SHP77 (cell line): Measurements from ENCODE around the gene PFN1.
A peak's percentile ranks its signal among the peaks of the same experiment; 100 is the strongest.

ENCODE experiments used
- DNase-seq, 2 experiments: peaks; one replicate each; lab custom pipeline; 2025; lab: John Stamatoyannopoulos, UW

PFN1 gene

GRCh38 chr17:4948166-4948930 is at the start of gene PFN1:
PFN1 (minus strand) TSS chr17:4948530; CDS start chr17:4948394, 136 bp downstream.
- peak; percentile 83 to 86 for DNase-seq

DNA sequence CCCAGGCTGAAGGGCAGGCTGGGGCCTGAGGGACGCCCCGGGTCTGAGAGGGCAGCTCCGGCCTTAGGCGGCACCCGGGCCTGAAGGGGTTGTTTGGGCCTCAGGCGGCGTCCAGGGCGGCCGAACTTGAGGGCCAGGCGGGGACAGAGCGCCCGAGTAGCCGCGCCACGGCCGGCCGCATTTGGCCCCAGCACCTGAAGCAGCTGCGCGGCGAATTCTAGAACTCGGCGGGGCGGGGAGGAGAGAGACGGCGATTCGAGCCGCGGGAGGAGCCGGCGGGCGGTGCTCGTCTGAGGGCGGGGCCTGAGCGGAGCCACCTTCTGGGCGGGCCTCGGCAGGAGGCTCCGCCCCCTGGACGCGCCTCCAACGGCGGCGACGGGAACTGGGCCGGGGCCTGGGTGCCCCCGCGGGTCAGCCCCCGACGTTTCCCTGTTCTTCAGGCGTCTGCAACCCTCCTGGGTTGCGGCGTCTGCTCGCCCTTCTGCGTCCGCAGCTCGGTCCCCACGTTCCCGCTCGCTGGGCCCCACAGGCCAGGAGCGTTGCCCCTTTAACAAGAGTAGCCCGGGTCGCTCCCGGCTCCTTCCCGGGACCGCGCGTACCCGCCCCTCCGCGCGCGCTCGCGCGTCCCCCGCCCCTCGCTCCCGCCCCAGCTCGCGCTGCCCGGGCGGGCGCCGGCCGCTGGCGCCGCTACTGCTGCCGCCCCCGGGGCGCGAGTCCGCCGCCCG is 49.1 kb upstream of the PFN1 start, which contains the start of the genes INCA1 and KIF1C:
Gene INCA1, minus strand, starts transcription at position 221 of the 725 bp plus-strand sequence. CDS start 3,085 bp downstream, outside the sequence.
Gene KIF1C, plus strand, starts transcription at position 649 of the 725 bp plus-strand sequence. CDS start 2,297 bp downstream, outside the sequence.
- DNase-seq: peak; percentile 87 to 92

GRCh38 chr17:4994081-4994595 is 45.8 kb upstream of the PFN1 start:
- DNase-seq: no peak

- DNase-seq: no peak
Observed at GRCh38 chr17:4987767-4988567, 39.6 kb upstream of the PFN1 start.

DNA sequence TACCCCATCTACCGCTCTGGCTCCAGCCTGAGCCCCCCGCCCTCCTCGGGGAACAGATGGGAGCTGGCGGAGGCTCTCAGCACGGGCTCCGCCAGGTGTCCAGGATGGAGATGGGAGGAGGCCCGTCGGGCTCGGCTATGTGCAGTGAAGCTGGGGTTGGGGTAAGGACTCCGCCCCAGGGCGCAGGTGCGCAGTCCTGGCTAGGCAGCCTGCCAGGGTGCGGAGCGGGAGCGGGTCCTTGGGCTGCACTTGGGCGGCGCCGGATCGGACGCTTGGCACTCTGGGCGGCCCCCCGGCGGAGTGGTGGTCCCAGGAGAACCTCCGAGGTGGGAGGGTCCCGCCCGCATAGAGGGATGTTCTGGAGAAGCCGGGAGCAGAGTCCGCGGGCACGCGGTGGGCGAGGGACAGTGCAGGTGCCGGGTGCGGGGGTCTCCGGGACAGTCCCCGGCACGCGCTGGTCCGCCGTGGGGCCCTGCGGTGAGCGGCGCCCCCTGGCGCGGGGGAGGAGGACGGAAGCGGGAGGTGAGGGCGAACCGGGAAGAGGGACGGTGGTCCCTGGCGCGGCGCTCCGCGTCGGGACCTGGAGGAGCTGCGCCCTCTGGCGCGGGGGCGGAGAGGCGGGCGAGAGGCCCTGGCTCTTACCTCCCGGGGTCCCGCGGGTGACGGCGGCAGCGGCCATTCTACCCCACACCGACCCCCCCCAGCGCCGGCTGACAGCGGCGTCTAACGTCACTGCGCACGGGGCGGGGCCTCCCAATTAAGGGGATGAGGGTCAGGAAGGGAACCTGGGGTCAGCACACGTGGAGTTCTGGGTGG is 38.8 kb upstream of the PFN1 start, which contains the start of gene CAMTA2:
Gene CAMTA2, minus strand, starts transcription at position 725 of the 816 bp plus-strand sequence. CDS start 1,453 bp downstream, outside the sequence.
- peak; percentile 79 to 85 for DNase-seq

- peak in 1 of 2 experiments; percentile 12 for DNase-seq
Observed at GRCh38 chr17:4986403-4986802, 38.1 kb upstream of the PFN1 start.

GRCh38 chr17:4982305-4982704 is 34.0 kb upstream of the PFN1 start:
- no peak for DNase-seq

GRCh38 chr17:4980644-4981216 is 32.4 kb upstream of the PFN1 start:
- peak; percentile 52 to 66 for DNase-seq

DNA sequence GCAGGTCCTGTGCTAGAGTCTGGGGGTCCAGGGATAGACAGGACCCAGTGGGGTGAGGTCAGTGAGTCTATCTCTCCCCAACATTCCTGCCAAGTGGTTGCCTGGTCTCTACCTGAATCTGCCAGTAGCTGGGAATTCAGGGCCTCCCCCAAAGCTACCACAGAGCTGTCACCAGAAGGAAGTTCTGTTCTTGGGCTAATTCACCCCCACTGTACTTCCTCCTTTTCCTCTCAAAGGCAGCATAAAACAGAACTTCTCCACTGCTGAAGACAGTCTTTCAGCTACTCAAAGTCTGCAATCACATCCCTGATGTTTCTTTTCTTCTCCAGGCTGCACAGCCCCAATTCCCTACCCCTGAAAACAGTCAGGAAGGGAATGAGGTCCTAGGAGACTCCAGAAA is 30.4 kb upstream of the PFN1 start:
- no peak for DNase-seq

DNA sequence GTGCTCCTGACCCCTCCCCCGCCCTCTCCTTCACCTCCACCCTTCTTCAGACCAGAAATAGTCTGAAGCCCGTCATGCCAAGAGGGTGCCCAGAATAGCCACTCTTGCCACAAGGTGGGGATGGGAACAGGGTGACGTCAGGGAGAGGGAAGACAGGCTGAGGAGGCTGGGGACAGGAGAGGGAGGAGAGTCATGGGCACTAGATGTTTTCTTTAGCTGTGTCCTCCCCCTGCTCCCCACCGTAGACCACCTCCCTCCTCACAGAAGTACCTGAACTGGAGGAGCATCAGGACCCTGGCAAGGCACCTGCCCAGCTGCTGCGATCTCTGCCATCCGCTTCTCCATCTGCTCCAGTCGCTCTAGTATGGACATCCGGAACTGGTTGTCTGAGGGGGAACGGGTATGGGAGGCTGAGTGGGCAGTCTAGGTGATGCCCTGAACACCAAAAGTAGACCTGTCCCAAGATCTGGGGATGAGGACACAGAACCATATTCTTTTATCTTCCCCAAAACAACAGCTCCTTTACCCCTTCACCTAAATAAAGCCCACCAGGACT is 25.9 kb upstream of the PFN1 start:
- no peak for DNase-seq

- no peak for DNase-seq
Observed at GRCh38 chr17:4973256-4974114, 25.2 kb upstream of the PFN1 start.

GRCh38 chr17:4972752-4973151 is 24.4 kb upstream of the PFN1 start:
- DNase-seq: no peak

DNA sequence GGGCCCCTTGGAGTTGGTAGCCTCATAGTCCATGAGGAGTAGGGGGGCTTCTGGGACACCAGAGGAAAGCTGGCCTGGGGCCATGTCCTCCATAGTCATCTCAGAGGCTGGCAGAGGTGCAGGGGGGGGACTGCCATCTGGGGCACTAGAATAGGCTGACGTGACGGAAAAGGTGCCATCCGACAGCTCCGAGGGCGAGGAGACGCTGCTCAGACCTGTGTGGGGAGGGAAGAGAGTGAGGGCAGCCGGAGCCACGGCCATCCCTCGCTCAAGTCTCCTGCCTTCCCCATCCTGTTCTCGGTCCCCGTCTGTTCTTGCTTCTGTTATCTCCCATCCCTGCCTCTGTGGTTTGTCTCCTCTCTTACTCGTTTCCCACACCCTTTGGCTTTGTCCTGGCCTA is 24.0 kb upstream of the PFN1 start:
- DNase-seq: no peak

DNA sequence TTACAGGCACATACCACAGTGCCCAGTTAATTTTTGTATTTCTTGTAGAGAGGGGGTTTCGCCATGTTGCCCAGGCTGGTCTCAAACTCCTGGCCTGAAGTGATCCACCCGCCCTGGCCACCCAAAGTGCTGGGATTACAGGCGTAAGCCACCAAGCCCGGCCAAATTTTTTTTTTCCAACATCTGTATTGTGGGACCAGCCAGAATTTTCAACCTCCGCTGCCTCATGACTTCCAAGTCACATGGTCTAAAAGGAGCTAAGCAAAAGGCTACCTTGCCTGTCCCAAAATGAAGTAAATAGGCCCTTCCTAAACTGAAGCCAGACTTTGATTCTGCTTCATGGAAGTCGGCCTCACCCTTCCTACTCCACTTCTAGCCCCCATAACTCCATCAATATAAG is 23.5 kb upstream of the PFN1 start:
- DNase-seq: no peak

DNA sequence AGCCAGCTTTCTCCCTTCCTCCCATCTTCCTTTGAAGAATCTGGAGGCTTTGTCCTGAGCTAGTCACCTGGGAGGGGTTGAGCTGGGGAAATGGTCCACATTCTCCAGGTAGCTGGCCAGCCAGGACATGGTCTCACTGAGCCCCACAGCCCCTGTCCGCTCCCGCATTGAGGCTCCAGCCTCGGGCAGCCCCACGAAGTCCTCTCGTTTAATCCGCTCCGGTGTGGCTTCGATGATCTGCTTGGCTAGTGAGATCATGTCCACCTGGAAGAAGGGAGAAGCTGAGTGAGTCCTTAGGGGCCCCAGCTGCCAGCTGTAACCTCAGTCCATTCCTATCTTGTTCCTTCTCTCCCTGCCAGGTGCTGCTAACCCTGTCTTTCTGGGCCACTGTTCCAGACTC is 21.9 kb upstream of the PFN1 start:
- DNase-seq: no peak

DNA sequence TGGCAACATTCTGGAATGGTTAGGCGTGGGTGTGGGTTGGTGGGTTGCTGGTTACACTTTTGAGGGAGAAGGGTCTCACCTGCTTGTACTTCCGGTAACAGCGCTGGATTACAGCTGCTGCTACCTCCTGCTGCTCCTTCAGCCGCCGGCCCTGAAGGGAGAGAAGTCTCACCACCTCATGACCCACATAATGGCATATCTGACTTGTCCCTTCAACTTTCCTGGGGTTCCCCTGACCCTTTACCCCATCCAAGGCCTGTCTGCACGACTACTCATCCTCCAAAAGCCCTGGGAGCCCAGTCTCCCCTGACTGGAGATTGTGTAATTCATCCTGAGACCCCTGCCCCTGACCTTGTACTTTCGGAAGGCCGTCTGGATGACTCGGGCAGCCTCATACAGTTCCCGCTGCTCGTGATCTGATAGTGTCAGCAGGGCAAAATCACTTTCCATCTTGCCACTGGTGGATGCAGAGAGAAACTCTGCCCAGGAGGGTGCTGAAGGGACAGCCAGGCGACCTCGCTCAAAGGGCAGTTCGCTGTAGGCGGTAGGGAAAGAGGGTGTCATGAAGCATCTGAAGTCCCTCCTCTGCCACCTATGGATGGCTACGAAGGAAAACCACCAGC is 21.3 kb upstream of the PFN1 start:
- DNase-seq: peak in 1 of 2 experiments; percentile 23

DNA sequence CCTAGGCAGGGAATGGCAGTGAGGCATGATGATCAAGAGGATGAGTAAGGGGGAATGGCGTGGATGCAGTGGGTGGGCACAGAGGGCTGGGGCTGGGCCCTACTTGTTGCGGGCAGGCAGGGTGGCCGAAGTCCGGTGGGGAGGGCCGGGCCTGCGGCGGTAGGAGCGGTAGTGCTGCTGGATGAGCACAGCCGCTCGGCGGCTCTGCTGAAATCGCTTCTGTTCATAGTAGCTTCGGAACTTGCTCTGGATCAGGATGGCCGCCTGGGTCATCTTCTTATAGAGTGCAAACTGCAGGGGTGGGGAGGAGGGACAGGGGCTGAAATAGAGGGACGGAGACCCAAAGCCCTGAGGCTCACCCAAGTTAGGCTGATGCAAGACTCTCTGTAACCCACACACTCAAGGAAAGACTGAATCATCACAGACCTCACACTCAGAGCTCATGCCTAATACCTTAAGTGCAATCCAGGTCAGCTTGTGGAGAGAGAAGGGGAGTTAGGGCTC is 20.8 kb upstream of the PFN1 start:
- peak in 1 of 2 experiments; percentile 35 for DNase-seq

- DNase-seq: peak in 1 of 2 experiments; percentile 35
Observed at GRCh38 chr17:4968486-4969046, 20.2 kb upstream of the PFN1 start.
